ENCODE measurements around the gene RPL13A. TPM values are rescaled to one million over a fixed set of nuclear protein-coding genes. Genes with fewer than 3 reads are reported as not detected.
A peak's percentile ranks its signal among the peaks of the same experiment; 100 is the strongest.

RPL13A gene
- total and polyA plus RNA-seq, 9 of the 15 experiments (the other 6 are each of a cell fraction or from before 2014, with no cell fraction given) = 1,744 to 5,482 (median 2,949) TPM

- TF ChIP-seq ZFP91 (CRISPR knock-in tag; IDR thresholded peaks at IDR 0.05) (no peak), MYNN (IDR thresholded peaks at IDR 0.05) (0 out of 2 replicates have a peak, but pooled peaks have one; percentile 33), MYNN (CRISPR knock-in tag; IDR thresholded peaks at IDR 0.05) (no peak), ATF1 (CRISPR knock-in tag; IDR thresholded peaks at IDR 0.05) (no peak), ATF1 (tag; IDR thresholded peaks at IDR 0.05) (peak; percentile 53), ZNF232 (CRISPR knock-in tag; IDR thresholded peaks at IDR 0.05) (0 out of 2 replicates have a peak, but pooled peaks have one; percentile 34), POU5F1 (IDR thresholded peaks at IDR 0.05; ENCODE audit: borderline replicate concordance, low read depth, low read length, partially characterized antibody) (peak; percentile 28), NRF1 (conservative IDR thresholded peaks at IDR 0.05 in 1 of 2, IDR thresholded peaks at IDR 0.05 in 1 of 2) (0 out of 4 replicates have a peak, but pooled peaks of 1 of the 2 experiments have one; percentile 11), ZNF655 (CRISPR knock-in tag; IDR thresholded peaks at IDR 0.05) (no peak), IFI16 (CRISPR knock-in tag; IDR thresholded peaks at IDR 0.05) (no peak), SAP30 (IDR thresholded peaks at IDR 0.05; ENCODE audit: borderline replicate concordance, insufficient read depth, low read depth, low read length, poor library complexity, severe bottlenecking) (peak; percentile 58), E2F4 (CRISPR knock-in tag; IDR thresholded peaks at IDR 0.05; ENCODE audit: low read depth) (no peak), ETS2 (tag; IDR thresholded peaks at IDR 0.05; ENCODE audit: borderline replicate concordance, poor library complexity, severe bottlenecking) (no peak), RB1 (IDR thresholded peaks at IDR 0.05; ENCODE audit: low read depth) (peak; percentile 94), POLR2G (IDR thresholded peaks at IDR 0.05; ENCODE audit: low read depth, low read length) (peak; percentile 68; the same call in 1 of the 2 replicates), TBL1XR1 (IDR thresholded peaks at IDR 0.05; ENCODE audit: low read length in 2 of 2) (peak in 1 of 2 experiments; percentile 47; a peak in 1 of 4 replicates), ETV6 (IDR thresholded peaks at IDR 0.05; ENCODE audit: borderline replicate concordance in 1 of 2, low read depth in 2 of 2, low read length in 1 of 2) (no peak), ETV6 (CRISPR knock-in tag; IDR thresholded peaks at IDR 0.05; ENCODE audit: borderline replicate concordance) (0 out of 2 replicates have a peak, but pooled peaks have one; percentile 18), NCOR1 (IDR thresholded peaks at IDR 0.05) (peak; percentile 48), CEBPG (CRISPR knock-in tag; IDR thresholded peaks at IDR 0.05) (no peak), CEBPG (tag; conservative IDR thresholded peaks at IDR 0.05 in 1 of 2, IDR thresholded peaks at IDR 0.05 in 1 of 2) (no peak), CREM (IDR thresholded peaks at IDR 0.05; ENCODE audit: low read depth) (peak; percentile 69)
- TF ChIP-seq, protein P1, sequence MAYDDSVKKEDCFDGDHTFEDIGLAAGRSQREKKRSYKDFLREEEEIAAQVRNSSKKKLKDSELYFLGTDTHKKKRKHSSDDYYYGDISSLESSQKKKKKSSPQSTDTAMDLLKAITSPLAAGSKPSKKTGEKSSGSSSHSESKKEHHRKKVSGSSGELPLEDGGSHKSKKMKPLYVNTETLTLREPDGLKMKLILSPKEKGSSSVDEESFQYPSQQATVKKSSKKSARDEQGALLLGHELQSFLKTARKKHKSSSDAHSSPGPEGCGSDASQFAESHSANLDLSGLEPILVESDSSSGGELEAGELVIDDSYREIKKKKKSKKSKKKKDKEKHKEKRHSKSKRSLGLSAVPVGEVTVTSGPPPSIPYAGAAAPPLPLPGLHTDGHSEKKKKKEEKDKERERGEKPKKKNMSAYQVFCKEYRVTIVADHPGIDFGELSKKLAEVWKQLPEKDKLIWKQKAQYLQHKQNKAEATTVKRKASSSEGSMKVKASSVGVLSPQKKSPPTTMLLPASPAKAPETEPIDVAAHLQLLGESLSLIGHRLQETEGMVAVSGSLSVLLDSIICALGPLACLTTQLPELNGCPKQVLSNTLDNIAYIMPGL (CRISPR knock-in tag; IDR thresholded peaks at IDR 0.05) = peak; percentile 35; the same call in 1 of the 2 replicates
Observed at GRCh38 chr19:49473868-49474541, 13.4 kb upstream of the RPL13A start, which contains the start of gene FLT3LG (continued).
